Transverse colon (tissue), 4 donors: ENCODE data around the gene OR7A17. TPM values are rescaled to one million over a fixed set of nuclear protein-coding genes. Genes with fewer than 3 reads are reported as not detected.
A peak's percentile ranks its signal among the peaks of the same experiment; 100 is the strongest.

Source experiments
- DNase-seq: peaks from one replicate; pipeline ENCODE4 v3.0.0-alpha.2; 2019
- H3K27ac ChIP-seq, 4 donors: fragments of 200-600 bp; sonication (generic); 2 replicates each; pipeline ENCODE4 v1.5.1; 2016 to 2018; ENCODE audit warnings: inconsistent platforms in 4 of 4
- H3K27me3 ChIP-seq: fragments of 200-600 bp; sonication (generic); 2 replicates; pipeline ENCODE4 v1.5.1; 2017; ENCODE audit warnings: inconsistent platforms
- H3K36me3 ChIP-seq, 4 donors: fragments of 200-600 bp; sonication (generic); 2 replicates each; pipeline ENCODE4 v1.5.1; 2017 to 2019; ENCODE audit warnings: inconsistent platforms in 4 of 4
- H3K4me1 ChIP-seq, 4 donors: fragments of 200-600 bp; sonication (generic); 2 replicates each; pipeline ENCODE4 v1.5.1; 2017 to 2020; ENCODE audit warnings: inconsistent platforms in 4 of 4
- H3K4me3 ChIP-seq, 4 donors: fragments of 200-600 bp; sonication (generic); 1 replicate in 1 of 4; 2 replicates in 3 of 4; pipeline versions ENCODE4 v1.5.1 to v1.6.1; 2017 to 2019; ENCODE audit warnings: inconsistent platforms in 4 of 4
- H3K9me3 ChIP-seq, 2 donors: fragments of 200-600 bp; sonication (generic); 2 replicates each; pipeline ENCODE4 v1.5.1; 2017 to 2019; ENCODE audit warnings: inconsistent platforms in 2 of 2
- EP300 ChIP-seq: sonication (generic); formaldehyde crosslinking; IDR thresholded peaks from one replicate; pipeline ENCODE4 v1.6.1; 2017; ENCODE audit warnings: antibody characterized with exemption, low read depth
- POLR2A ChIP-seq: fragments of 450-650 bp; IDR thresholded peaks from one replicate; pipeline ENCODE4 v1.6.1; 2016; ENCODE audit warnings: antibody characterized with exemption, mild to moderate bottlenecking, moderate library complexity
- POLR2AphosphoS5 ChIP-seq, 3 donors: sonication (generic); formaldehyde crosslinking; IDR thresholded peaks; one replicate each; pipeline ENCODE4 v1.6.1; 2016; ENCODE audit warnings: antibody characterized with exemption in 3 of 3
- WGBS, 2 donors: methylation state at CpG; one replicate each; pipeline ENCODE4 v1.1.5; 2018; ENCODE audit warnings: low coverage in 1 of 2; 5-methylcytosine and 5-hydroxymethylcytosine counted together
- in situ Hi-C, 4 donors: fragments of 200-750 bp; cut with MboI; loops; one replicate each; pipeline versions ENCODE4 v1.15.0 to v1.15.1; 2017; ENCODE audit warnings: low sequenced_read_pairs in 3 of 4, low pct_ligation_motif_present in 1 of 4, low pct_unique_long_range_greater_than_20kb in 1 of 4
- intact Hi-C: fragments of 100-400 bp; cut with DNase I; formaldehyde crosslinking; loops from one replicate; pipeline ENCODE4 v1.15.1; 2023; ENCODE audit warnings: low total_unique reads
- total RNA-seq, 4 donors: library from RNA; depleted of rRNA; stranded (reverse); fragments of >200 nt; gene quantifications; one replicate each; pipeline ENCODE4 v1.1.0, GENCODE V29; 2016
- TF ChIP-seq, protein P1 (sequence below), 5 experiments: fragments of 200-600 bp in 3 of 5; fragments of 450-650 bp in 2 of 5; sonication (generic) in 3 of 5; IDR thresholded peaks; 1 replicate in 2 of 5; 2 replicates in 3 of 5; pipeline ENCODE4 v1.5.1; 2016 to 2017; ENCODE audit warnings: antibody characterized with exemption in 5 of 5, inconsistent platforms in 3 of 5, mild to moderate bottlenecking in 2 of 5, moderate library complexity in 1 of 5

The OR7A17 gene
- total RNA-seq, 4 donors from 2014 or later, result not detected

- no peaks in the 10 kb centered on the region for H3K4me1 ChIP-seq
- H3K27ac ChIP-seq, result no peak overlapping the region
- in situ Hi-C loops, result no loop called here
- no peaks in the 10 kb centered on the region for H3K9me3 ChIP-seq
- no peaks in the 10 kb centered on the region for H3K27me3 ChIP-seq
- H3K36me3 ChIP-seq, result no peaks in the 10 kb centered on the region
- intact Hi-C loops, result no loop called here
- TF ChIP-seq POLR2AphosphoS5 (IDR thresholded peaks at IDR 0.05) (no peak), POLR2A (no peak), EP300 (no peak)
- TF ChIP-seq, protein P1, sequence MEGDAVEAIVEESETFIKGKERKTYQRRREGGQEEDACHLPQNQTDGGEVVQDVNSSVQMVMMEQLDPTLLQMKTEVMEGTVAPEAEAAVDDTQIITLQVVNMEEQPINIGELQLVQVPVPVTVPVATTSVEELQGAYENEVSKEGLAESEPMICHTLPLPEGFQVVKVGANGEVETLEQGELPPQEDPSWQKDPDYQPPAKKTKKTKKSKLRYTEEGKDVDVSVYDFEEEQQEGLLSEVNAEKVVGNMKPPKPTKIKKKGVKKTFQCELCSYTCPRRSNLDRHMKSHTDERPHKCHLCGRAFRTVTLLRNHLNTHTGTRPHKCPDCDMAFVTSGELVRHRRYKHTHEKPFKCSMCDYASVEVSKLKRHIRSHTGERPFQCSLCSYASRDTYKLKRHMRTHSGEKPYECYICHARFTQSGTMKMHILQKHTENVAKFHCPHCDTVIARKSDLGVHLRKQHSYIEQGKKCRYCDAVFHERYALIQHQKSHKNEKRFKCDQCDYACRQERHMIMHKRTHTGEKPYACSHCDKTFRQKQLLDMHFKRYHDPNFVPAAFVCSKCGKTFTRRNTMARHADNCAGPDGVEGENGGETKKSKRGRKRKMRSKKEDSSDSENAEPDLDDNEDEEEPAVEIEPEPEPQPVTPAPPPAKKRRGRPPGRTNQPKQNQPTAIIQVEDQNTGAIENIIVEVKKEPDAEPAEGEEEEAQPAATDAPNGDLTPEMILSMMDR (IDR thresholded peaks at IDR 0.05), result no peak
- DNase-seq, result no peak
- H3K4me3 ChIP-seq, result no peak overlapping the region
- WGBS, 2 donors, result 56 to 61% methylated on average over 3 to 4 of the region's 4 CpGs
Measured at GRCh38 chr19:14906711-14907110, 20.8 kb upstream of the OR7A17 start.

DNA sequence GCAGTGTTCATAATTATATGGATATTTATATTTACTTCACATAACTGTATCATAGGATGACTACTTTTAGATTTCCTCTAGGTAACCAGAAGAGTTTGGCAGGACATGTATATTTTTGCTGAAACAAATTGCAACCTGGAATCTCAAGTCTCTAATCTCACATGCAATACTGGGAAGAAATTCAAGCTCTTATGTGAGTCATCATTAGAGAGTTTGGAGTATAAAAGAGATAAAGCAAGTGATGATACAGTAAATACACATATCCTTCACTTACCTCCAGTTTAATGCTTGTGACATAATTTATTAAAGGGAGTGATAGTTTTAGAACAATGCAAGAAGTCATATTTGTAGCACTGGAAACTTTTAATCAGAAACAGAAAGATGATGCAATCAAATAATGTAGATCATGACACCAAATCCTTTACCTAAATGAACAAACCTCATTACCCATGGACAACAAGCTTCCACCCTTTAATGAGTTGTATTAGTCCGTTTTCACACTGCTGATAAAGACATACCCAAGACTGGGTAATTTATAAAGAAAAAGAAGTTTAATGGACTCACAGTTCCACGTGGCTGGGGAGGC is 15.8 kb upstream of the OR7A17 start:
- Histone ChIP-seq H3K9me3 (no peaks in the 10 kb centered on the region), H3K27me3 (peaks cover 15% of the 10 kb centered on the region), H3K36me3 (no peaks in the 10 kb centered on the region), H3K4me1 (no peaks in the 10 kb centered on the region), H3K4me3 (no peak overlapping the region), H3K27ac (no peak overlapping the region)
- no peak for DNase-seq
- intact Hi-C loops (loop anchor here (5.0 kb wide), 1 partner anchor 844 kb away; no protein-coding TSS in a partner anchor), in situ Hi-C loops (no loop called here)
- TF ChIP-seq POLR2AphosphoS5 (IDR thresholded peaks at IDR 0.05) (no peak), EP300 (no peak), POLR2A (no peak)
- TF ChIP-seq, protein P1 (IDR thresholded peaks at IDR 0.05), result no peak
- 10 to 19% methylated on average over 1 to 2 of the region's 2 CpGs for WGBS, 2 donors

DNA sequence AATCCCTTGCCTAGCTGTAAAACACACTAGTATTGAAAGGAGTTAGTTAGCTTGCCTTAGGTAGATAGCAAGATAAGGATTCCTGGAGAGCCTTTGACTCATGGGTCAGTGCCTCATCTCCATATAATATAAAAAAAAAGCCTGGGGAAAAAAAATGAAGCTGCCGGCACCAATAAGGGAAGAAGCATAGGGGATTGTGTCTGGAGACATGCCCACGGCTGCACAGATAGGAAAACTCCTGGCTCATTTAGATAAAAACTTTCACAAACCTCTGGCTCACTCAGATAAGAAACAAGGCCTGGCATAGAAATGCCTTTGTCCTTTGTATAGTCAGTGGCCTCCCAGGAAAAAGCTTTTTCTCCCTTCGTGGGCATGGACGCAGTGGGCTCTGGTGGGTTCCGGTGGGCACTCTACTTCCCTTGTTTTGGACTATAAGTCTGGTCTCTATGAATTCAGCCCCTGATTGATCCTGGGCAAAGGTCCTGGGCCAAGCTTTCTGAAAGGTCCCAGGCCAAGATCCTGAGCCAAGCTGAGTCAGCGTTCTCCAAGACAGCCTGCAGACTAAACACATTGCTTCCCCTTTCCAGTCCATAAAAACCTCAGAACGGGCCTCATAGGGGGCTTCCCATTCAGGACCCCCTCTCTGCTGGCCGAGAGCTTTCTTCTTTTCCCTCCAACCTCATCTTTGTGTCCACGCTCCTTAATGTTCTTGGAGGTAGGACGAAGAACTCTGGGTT is 4.9 kb upstream of the OR7A17 start:
- TF ChIP-seq, protein P1 (IDR thresholded peaks at IDR 0.05), result no peak
- no peak for TF ChIP-seq POLR2AphosphoS5 (IDR thresholded peaks at IDR 0.05)
- TF ChIP-seq EP300, result no peak
- no peak for TF ChIP-seq POLR2A
- intact Hi-C loops, result no loop called here
- in situ Hi-C loops, result loop anchor here in 2 of 4 donors (10.0 to 25.0 kb wide), 2 partner anchors 316 to 329 kb away; partner anchors contain the start of gene NDUFB7 (in 2 of the 2)
- Histone ChIP-seq H3K4me3 (no peak overlapping the region), H3K4me1 (peaks cover 0 to 7% (median 2%) of the 10 kb centered on the region in 4 donors), H3K27ac (no peak overlapping the region), H3K36me3 (no peaks in the 10 kb centered on the region), H3K27me3 (peaks cover 4% of the 10 kb centered on the region), H3K9me3 (no peaks in the 10 kb centered on the region)
- peak; percentile 8 for DNase-seq
- 29 to 51% methylated on average over 2 to 10 of the region's 10 CpGs for WGBS, 2 donors

DNA sequence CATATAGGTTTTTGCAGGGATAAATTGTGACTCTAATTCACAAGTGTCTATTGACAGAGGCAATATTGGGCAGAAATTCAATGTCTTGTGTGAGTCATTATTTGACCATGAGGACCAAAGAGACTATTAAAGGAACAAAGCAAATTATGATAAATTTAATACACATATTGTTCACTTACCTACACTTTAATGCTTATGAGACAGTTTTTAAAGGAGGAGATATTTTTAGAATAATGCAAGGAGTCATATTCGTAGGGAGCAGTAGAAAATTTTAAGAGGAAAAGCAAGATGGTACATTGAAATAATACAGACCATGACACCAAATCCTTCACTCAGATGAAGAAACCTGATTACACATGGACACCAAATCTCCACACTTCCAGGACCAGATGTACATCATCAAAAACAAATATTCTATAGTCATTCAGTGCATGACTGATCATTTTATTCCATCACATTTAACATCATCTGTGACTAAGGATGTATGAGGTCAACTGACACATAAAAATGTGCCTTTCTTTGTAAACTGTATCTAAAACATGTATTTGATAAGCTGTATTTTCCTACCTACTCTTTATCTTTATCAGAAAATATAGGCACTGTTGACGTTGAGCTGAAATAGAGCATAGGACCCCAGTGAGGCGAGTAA is 4.2 kb upstream of the OR7A17 start:
- Histone ChIP-seq H3K9me3 (no peaks in the 10 kb centered on the region), H3K27ac (no peak overlapping the region), H3K27me3 (peaks cover 4% of the 10 kb centered on the region), H3K4me1 (peaks cover 0 to 7% (median 2%) of the 10 kb centered on the region in 4 donors), H3K4me3 (no peak overlapping the region), H3K36me3 (no peaks in the 10 kb centered on the region)
- intact Hi-C loops, result loop anchor here (2.0 kb wide), 1 partner anchor 79 kb away; no protein-coding TSS in a partner anchor
- in situ Hi-C loops, result loop anchor here in 2 of 4 donors (10.0 to 25.0 kb wide), 2 partner anchors 315 to 328 kb away; partner anchors contain the start of gene NDUFB7 (in 2 of the 2)
- no peak for DNase-seq
- TF ChIP-seq, protein P1 (IDR thresholded peaks at IDR 0.05), result no peak
- no peak for TF ChIP-seq POLR2A
- TF ChIP-seq POLR2AphosphoS5 (IDR thresholded peaks at IDR 0.05), result no peak
- no peak for TF ChIP-seq EP300
- WGBS, 2 donors, result 59 to 64% methylated on average over 3 of the region's 3 CpGs
